GM11168 (cell line): Measurements from ENCODE around the gene UROC1.

Source experiments
- in situ Hi-C: fragments of 300-500 bp; cut with MboI; formaldehyde crosslinking; loops from one replicate; pipeline ENCODE4 v1.12.0; 2022; ENCODE audit warnings: low sequenced_read_pairs; ENCODE audit not compliant: unreplicated experiment

UROC1 gene

DNA sequence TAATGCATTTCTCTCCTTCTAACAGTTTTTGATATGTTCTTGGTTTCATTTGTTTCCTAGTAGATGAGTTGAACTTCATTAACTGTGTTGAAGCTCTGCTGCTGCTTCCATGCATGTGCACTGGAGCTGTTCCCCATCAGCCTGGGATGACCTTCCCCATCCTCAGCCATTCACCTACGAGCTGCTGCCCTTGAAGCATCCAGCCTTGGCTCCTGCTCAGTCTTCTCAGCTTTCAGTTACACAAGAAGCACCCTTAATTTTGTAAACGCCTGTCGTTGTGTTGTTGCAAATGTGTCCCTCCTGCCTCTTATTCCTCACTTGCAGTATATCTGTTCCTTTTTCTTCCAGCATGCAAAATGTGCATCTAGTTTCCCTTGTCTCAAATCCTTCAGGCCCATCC lies 33.4 kb downstream of the UROC1 start:
- in situ Hi-C loops = no loop called here

DNA sequence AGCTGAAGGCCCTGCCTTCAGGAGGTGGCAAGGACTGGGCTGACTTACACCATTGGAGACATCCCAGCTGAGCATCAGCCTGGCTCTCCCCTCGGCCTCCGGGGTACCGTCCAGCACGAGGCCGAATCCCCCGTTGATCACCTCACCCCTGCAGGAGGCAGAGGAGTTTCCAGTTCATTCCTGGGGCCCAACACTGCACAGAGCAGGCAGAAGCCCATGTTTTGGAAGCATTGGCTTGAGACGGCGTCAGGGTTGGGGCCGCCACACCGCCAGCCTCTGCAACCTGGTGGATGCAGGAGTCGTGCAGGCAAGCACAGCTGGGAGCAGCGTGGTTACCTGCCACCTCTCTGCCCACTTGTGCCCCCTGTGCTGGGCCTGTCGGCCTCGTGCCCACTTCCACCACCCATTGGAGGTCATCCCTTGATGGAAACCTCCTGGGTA lies 34.2 kb downstream of the UROC1 start:
- in situ Hi-C loops = no loop called here

DNA sequence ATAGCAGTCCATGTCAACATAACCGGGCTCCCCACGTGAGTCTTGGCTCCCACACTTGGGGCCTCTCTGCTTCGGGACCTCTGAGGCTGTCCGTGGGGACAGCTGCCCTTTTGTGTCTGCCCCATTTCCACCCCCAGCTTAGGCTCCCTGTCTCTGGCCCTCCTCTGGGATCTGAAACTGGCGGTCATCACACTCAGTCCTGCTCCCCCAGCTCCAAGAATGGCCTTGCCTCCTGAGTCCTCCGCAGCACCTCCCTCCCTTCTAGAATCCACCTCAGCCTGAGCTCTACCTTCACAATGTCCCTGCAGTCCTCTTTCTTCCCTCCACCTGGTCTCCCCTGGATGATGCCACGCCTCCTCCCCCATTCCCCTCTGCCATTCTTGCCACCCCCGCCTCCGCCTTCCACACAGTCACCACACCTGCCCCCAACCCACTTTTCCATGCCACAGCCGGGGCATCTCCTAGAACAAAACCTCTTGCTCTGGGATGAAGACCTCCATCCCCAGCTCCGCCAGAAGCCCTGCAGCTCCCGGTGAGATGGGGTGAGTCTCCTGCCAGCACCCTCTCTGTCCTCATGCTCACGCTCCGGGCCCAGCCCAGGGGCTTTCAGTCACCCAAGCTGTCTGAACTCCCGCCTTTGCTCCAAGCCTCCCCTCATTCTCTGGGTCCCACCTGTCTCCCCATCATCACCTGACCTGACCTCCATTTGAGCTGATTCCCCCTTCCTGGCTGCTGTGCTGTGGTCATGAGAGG lies 34.9 kb downstream of the UROC1 start:
- in situ Hi-C loops = no loop called here

DNA sequence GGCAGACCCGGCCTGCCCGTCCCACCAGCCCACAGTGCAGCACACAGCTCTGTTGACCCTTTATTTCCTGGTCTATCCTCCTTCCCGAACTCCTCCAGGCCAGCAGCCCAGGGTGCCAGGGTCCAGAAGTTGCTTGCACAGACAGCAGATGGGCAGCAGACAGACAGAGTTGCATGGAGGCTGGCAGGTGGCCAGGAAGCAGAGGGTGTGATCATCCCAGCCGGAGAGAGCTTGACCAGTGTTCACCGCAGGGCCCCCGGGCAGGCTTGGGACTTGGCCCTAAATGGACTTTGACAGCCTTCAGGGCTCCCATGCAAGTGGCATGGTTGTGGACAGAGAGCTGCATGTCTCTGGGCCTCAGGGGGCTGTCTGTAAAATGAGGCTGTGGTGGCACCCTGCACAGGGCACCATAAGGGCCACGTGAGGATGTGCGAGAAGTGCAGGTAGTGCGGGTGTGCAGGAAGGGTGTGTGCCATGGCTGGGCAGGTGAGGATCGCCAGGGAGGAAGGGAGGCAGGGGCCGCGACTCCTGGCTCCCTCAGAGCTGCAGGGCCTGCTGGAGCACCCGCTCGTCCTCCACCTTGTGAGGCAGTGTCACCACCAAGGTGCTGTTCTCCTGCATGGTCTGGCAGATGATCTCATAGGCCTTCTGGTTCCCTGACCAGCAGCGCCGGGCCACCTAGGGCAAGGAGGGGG lies 35.6 kb downstream of the UROC1 start:
- in situ Hi-C loops = no loop called here

DNA sequence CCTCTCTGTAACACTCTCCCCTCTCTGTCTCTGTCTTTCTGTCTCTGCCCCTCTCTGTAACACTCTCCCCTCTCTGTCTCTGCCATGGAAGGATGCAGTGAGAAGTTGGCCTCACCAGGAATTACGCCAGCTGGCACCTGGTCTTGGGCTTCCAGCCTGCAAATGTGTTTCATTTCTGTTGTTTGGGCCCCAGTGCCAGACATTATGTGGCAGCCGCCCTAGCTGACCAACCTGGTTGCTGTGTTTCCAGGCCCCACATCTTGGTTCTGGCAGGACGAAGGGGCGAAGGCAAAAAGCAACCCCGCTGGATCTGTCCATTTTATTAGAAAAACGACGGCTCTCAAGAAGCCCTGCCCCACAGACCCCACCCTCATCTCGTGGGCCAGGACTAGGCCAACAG lies 36.7 kb downstream of the UROC1 start:
- in situ Hi-C loops = no loop called here

DNA sequence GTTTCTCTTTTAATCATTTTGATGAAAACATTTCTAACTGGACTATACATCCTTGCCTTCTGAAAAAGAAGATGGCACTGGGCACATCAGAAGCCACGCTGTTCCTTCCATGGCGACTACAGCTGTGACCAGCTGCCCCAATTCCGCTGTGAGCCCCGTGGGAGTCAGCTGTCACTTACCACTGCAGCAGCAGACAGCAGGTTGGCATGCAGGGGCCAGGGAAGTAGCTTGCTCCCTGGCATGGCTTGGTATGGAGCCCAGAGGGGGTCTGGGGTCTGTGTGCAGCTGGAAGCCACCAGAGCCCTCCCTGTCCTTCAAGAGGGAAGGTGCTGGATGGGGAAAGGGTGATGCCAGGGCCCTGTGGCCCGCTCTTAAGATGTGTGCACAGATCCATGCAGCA lies 37.4 kb downstream of the UROC1 start:
- in situ Hi-C loops = no loop called here

DNA sequence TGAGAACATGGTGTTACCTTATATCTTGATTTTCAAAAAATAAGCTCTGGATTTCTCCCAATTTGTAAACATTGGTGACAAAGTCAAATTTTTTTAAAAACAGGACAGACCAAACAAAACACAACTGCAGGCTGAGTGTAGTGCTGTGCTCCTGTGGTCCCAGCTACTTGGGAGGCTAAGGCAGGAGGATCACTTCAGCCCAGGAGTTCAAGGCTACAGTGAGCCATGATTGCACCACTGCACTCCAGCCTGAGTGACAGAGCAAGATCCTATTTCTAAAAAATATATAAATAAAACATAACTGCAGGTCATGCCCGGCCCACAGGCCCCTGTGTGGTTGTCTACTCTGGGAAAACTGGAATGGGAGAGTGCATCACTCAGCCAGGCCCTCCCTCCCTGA lies 37.9 kb downstream of the UROC1 start:
- in situ Hi-C loops = no loop called here

DNA sequence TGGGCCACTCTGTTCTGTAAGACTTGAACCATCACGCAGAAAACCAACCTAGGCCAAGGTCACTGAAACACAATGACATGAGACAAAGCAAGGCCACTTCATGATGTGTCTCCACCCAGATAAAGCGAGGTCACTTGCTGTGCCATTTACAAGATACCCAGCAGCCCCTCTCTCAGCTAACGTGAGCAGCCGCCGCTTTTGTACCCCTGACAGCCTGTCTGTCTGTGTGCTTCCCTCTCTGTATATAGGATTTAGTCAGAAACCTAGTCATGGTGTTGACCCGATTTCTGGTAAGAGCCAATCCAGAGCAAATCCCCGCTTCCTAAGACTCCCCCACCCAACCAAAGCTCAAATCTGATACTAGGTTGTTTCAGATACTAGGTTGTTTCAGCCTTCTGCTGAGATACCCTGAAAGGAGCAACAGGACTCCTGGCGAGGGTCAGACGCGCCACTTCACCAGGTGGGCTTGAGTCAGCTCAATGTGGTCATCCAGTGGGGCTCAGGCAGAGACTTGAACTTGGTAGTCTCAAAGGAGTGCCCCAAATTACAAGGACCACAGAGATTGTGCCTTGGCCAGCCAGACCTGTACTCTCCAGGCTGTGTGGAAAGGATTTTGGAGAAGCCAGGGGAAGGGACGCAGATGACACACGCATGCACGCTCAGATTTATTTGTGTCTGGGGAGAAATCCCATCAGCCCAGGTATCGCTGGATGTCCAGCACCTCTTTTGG lies 38.8 kb downstream of the UROC1 start:
- in situ Hi-C loops = no loop called here

DNA sequence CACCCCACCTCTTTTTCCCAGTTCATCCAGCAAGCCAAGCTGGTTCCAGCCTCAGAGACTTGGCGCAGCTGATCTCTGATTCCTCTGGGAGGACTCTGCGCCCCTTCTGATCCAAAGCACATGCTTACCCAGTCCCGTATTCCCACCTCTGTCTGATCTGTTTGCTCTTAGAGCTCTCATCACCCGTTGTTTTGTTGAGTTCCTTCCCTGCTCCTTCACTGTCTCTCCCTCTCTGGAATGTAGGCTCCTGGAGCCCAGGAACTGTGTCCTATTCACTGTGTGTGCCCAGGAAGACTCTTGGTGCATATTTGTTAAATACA lies 40.6 kb downstream of the UROC1 start:
- in situ Hi-C loops = no loop called here

DNA sequence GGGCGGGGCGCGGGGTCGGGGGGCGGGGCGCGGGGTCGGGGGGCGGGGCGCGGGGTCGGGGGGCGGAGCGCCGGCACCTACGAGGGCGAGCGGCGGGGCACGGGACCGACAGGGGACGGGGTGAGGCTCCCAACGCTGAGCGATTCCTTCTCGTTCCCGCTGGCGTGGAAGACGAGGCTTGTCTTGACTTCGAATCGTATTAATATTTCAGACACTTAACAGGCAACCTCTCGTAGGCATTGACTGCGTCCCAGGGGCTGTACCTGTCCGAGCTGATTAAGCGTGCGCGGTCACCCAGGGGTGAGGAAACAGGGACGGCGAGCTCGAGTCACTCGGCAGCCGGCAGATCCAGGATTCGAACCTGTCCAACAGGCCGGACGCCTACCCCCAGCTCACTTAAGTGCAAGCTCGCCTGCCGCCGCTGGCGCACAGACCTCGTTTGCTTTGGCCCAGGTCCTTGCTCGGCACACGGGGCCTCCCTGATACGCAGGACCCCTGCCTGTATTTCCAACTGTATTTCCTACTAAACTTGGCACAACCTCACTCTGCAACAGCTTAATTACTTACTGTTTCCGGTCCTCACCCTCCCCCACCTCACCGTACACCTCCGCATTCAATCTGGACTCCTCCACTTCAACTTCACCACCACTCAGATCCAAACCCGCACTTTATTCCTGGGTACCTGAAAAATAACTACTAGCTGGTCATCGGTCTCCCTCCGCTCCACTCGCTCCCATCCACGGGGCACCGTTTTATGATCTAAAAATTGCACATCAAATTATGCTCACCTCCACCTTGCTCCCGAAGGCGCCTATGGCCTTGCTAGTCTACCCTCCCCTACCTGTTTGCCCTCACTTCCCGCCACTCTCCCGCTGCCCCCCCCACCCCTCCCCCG lies 41.2 kb downstream of the UROC1 start:
- in situ Hi-C loops = no loop called here

DNA sequence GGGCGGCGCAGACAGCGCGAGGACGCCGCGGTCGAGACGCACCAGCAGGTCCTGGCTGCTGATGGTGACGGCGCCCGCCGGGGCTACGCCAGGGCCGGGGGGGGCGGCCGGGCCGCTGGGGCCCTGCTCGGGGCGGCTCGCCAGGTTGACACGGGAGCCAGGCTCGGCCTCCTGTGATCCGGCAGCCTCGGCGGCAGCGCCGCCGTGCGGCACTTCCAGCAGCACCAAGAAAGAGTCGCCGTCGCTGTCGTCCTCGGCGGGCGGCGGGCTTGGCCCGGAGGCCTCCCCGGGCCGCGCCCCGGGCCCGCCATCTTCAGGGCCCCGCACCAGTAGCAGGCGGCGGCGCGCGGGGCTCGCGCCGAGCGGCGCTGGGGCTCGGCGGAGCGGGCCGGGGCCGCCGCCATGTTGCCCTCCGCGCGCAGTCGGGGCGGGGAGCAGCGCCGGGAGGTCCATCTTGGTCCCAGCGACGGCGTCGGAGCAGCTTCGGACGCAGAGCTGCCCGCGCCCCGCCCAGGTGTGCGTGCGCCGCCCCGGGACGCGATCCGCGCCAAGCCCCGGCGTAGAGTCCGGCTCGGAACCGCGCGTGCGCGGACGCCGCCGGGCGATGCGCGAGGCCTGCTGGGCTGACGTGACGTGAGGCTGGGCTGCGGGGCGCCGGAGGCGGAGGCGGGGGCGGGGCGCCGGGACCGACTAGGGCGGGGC lies 42.0 kb downstream of the UROC1 start, which contains the start of gene ZXDC:
Gene ZXDC, minus strand, starts transcription at position 479 of the 702 bp plus-strand sequence. Its CDS starts 26 bp downstream, at position 453.
- in situ Hi-C loops = no loop called here

DNA sequence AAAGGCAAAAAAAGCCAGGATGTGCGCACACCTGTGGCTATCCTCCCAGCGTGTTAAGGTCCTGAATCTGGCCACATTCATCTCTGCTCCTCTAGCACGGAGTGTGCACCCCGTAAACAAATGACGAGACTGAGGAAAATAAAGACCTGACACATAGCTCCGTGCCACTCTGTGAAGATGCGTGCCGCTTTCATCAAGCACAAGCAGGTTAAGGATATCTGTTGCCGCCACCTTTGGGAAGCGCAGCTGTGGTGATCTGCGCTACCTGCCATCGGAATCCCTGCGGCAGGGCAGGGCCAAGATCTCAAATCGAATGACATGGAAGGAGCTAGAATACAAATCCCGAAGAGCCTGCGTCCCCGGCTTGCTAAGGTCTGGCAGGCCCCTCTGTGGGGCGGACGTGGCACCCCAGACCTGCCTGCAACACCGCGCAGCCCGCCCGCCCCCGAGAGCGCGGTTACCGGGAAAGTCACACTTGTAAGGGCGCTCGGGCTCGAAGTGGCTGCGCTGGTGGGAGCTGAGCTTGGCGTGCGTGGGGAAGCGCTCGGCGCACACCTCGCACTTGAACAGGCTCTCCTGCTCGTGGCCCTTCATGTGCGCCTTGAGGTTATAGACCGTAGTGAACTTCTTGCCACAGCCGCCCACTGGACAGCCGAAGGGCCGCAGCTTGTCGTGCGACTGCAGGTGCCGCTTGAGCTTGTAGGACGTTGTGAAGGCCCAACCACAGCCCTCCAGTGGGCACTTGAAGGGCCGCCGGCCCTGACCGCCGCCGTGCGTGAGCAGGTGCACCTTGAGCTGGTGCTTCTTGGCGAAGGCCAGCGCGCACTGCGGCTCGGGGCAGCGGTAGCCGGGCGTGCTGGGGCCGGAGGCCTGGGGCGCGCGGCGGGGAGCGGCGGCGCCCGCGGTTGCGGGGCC lies 42.8 kb downstream of the UROC1 start:
- in situ Hi-C loops = no loop called here

DNA sequence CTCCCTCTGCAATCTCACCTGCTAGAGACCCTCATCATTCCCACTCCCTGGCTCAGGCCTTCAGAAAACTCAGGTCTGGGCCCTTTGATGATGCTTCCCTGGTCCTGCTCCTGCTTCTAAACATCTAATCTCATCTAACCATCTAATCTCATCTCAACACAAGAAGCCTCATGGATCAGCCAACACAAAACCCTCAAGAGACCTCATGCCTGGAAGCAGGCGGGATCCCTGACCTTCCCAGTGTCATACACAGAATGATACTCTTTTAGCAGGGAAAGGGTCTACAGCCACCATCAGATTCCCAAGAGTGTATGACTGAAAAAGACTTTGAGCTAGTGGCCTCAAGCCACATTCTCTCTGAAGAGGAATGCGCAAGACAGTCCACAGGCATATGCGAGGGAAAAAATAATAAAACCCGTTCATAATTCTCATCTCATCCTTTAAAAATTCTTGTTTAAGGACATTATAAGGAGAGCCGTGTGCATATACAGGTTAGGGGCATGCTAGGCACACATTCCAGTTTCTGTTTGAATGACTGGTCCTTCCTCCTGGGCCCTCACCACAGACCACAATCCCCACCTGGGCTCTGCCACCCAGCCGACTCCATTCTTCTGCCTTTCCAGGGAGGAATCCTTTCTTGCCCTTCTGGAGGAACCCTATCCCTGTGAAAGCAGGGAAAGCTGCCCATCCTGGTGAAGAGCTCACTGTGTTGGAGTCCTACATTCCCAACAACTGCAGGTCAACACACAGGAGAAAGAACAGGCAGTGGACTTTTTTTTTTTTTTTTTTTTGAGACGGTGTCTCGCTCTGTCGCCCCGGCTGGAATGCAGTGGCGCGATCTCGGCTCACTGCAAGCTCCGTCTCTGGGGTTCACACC lies 44.0 kb downstream of the UROC1 start:
- in situ Hi-C loops = no loop called here

DNA sequence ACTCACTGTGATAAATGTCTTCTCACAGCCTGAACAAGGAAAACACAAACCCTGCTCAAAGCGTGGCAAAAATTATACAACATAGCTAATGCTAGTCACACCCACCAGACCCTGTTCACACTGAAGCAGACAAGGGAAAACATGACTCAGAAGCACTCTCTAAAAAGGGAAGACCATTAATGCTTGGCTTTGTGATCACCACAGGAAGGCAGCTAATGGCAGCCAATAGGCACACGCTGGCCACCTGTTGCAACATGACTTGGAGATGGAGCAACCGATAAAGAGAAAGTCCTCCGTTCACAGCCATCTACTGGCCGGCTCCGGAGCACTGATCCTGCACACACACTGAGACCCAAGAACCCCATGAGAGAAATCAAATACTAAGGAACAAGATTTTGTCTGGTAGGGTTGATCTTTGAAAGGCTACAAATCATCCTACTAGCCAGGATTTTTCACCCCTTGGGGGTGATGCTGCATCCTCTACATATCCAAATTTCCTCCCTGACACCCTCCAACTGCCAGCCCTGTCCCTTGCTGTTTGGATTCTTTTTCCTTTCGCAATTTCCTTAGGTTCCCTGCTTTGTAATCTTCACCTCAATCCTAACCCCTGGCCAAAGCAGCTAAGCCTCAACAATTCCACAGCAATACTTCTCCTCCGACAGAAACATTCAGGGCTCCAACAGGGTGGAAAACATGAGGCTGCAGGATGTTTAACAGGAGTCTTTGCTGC lies 45.1 kb downstream of the UROC1 start:
- in situ Hi-C loops = no loop called here

DNA sequence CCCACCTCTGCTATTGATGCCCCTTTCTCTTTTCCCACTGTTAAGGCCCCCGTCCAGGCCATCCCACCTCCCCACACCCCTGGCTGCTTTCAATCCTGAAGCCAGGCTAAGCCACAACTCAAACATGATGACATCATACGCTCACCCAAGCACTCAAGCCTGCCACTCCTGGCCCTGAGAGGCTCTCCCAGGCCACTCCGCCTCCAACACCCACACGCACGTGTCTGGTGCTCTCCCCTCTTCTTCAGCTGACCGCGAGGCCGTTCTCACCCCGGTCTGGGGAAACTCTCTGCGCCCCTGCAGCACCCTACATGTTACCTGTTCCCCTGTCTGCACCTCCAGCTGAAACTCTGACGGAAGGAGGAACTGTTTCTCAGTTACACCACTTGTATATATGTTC lies 48.1 kb downstream of the UROC1 start:
- in situ Hi-C loops = no loop called here

DNA sequence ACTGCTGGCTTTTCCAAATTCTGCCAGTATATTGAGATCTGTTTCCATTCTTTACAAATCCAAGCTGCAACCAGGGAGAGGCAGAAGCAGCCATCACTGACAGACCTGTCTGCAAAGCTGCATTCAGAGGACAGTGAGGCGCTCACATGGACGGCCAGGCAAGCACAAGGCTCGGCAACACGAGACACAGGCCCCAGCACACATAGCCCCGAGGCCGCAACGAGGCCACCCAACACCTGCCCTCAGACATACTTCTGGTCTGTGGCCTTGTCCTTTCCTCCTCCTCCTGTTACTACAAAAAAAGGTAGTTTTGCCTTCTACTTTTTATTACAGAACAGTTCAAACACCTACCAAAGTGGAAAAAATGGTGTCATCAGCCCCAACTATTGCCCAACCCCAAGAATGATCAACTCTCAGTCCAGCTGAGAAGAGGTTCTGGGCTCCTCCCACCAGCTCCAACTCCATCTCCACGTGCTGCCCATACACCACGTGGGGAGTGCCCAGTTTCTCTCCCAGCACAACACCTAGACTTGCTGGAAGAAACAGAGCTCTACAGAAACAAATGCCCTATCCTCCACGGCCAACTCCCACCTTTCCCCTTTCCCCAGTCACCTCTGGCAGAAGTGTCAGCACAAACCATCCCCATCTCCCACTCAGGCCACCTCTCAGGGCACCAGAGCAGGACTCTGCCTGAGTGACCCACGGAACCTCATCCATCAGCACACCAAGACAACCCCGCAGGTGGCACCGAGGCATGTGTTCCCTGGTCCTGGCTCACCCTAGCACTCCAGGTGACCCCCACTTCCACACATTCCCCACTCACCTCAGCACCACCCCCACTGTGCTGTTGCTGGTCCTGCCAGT lies 49.3 kb downstream of the UROC1 start:
- in situ Hi-C loops = no loop called here
